UCSD-AML1 (cell line): Measurements from ENCODE around the gene NKX2-3.

Experiments used
- DNase-seq: peaks from one replicate; lab custom pipeline; 2025; ENCODE audit not compliant: unreplicated experiment; lab: John Stamatoyannopoulos, UW

The NKX2-3 gene

GRCh38 chr10:99532687-99533495, at the start of gene NKX2-3:
TSS of gene NKX2-3 (plus strand) at chr10:99532942. CDS start at chr10:99533132, 190 bp downstream.
- DNase-seq = no peak

GRCh38 chr10:99484626-99485581, 47.8 kb upstream of the NKX2-3 start:
- no peak for DNase-seq

DNA sequence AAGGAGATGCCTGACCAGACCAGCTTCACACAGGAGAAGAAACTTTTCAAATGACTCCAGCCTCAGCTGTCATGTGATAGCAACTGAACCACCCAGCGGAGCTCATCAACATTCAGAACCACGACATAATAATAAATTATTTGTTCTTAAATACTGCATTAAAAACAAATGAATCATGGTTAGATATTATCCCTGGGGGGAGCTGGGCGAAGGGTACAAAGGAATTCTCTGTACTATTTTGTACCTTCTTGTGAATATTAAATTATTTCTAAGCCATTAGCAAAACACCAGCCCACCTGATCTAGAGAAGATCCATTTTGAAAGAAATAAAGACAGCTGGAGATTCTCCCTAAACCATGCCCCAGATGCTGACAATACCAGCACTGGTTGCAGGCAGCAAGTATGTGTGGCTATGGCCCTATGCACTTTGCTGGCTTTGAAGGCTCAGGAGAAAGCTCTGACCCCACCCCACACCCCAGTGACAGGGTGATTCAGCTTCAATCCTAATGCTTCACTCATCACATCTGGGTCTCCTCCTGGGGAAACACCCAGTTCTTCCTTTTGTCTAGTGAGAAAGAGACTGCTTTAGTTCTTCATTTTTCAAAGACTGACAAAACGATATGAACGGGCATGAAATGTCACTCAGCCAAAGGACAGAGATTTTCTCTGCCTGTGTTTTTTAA, 45.5 kb upstream of the NKX2-3 start:
- DNase-seq = no peak

DNA sequence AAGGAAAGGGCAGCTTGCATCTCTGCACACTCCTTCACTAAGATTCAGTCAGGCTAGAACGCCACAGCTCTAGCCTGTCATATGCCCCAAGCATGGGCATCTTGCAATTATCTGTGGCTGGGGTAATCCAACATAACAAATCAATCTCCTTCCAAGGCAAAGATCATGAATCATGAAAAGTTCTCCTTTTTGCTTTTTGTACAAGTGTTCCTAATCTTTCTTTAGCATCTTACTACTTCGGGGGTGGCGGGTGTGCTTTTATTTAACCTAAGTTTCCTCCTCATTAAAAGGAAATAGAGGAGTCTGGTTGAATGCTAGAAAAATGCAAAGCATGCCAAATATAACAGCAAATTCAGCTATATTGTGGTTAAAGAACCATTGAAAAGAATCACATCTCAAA, 43.5 kb upstream of the NKX2-3 start:
- no peak for DNase-seq

- no peak for DNase-seq
Observed at GRCh38 chr10:99497343-99498025, 35.3 kb upstream of the NKX2-3 start.

GRCh38 chr10:99506416-99506815, 26.3 kb upstream of the NKX2-3 start:
- no peak for DNase-seq

GRCh38 chr10:99507265-99507664, 25.5 kb upstream of the NKX2-3 start:
- DNase-seq = no peak

DNA sequence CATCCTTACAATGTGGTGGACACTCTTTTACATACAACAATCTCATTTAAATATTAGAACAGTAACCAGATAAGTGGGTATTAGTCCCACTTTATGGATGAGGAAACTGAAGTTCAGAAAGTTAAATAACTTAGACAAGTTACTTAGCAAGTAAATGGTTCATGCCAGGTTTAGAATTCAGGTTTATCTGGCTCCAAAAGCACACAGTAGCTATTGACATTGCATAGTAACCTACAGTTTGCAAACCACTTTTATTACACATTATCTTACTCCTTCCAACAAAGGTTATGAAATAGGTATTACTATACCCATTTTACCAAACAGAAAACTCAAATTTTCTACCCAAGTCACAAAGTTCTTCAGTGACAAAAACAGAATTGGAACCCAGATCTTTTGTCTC, 19.7 kb upstream of the NKX2-3 start:
- no peak for DNase-seq

DNA sequence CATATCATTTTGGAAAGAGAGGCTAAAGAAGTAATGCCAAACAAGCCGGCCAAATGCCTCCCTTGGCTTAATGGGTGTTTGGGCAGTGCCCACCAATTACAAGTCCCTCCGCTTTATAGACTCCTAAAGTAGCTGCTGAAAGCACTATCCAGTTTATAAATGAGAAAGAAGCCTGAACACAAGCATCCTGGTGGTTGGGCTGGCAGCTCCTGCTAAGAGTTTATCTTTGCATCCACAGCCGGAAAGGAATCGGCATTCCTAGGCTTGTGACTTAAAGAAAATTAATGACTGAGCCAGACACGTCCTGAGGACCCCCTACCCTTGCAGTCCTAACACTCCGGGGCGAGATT, 13.1 kb upstream of the NKX2-3 start:
- no peak for DNase-seq

DNA sequence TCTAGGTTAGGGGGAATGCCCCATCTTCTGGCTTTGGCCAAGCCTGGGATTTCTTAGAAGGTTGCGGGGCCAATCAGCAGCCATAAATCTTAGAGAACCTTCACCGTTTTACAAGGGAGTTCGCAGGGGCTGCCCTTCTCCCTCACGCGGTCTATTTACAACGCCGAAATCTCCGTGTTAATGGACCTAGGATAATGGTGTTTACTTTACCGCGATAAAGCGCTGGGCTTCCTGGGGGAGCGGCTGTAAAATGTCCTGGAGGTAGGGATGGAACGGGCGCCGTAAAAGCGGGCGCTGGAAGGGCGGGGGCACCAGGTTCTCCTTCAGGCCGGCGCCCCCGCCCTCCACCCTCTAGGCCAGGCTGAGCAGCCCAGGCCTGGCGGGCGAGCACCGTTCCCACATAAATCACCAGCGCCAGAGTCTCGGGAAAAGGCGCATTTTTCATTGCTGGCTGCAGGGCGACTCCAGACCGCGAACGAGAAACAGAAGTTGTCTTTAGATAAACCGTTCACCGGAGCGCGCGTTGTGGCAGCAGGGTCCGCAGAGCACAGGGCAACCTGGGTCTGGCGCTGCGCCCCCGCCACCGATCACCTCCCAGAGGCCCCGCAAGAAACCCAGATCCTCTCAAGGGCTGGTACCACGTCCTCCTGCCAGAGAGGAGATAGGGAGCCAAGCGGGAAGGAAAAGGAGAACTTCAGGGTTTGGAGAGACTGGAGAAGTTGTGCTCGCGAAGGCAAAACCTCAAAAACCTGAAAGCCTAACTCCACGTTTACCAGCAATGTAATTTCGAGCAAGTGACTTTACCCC, 12.5 kb upstream of the NKX2-3 start:
- DNase-seq = no peak

DNA sequence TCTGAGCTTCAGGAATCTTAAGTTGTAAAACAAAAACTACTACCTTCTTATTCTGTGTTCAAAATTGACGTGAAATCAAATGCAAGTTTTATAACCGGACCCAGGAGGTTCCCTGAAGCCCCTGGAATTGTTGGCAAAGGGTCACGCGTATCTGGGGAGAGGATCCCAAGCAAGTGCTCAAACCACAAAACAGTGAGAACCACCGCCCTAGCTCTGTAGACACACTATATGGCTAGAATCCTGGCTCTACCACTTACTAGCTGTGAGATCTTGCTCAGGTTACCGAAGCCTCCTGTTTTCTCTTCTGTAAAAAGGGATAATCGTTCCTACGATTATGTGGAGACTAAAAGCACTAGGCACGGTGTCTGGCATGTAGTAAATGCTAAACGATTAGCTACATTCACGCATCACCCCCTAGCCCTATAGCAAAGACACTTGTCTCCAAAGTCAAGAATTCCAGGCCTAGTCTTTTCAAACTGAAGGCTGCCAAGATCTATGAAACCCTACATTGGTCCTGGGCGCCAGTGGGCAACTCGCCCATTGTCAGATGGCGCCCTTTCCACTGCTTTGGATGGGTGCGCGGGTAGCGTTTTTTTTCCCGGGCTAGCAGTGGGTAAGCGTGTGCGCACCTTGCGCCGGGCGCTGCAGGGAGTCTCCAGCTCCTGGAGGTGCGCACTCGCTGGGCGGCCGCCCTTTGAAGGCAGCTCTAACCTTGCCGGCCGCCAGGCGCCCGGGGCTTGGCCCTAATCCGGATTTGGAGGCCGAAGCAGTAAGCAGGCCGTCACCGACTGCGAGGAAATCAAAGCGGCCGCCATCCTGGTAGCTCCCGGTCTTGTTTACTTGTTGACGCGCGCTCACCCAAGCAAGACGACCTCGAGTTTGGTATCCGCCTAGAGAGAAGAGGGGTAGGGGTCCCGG, 11.6 kb upstream of the NKX2-3 start:
- no peak for DNase-seq

DNA sequence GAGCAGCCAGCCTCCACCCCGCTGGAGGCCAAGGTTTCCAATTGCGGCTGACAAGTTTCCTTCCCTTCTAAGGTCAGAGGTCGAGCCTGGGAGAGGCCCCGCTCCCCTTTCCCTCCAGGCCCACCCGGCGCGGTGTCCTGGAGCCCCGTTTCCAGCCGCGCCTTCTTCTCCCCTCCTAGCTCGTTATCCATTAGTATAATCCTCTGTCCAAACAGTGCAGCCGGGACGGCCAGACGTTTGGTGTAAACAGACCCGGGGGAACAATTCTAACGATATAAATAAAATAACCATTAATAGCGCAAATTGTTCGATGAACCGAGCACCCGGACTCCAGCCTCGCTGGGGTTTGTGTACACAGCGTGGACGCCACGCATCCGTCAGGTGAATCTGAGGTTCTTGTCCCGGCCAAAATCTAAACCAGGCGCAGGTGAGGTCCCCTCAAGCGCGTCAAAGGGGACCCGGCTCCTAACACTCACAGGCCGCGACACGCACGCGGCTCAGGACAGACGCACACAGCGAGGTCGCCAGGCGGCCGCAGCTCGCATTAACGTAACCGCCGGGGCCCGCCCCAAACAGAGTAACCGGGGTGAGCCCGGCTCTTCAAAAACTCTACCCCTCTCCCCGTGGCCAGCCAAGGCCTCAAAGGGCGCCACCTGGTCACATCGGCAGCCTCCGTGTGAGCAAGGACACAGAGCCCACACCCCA, 10.8 kb upstream of the NKX2-3 start:
- DNase-seq = no peak

GRCh38 chr10:99522470-99523250, 10.1 kb upstream of the NKX2-3 start:
- DNase-seq = no peak

DNA sequence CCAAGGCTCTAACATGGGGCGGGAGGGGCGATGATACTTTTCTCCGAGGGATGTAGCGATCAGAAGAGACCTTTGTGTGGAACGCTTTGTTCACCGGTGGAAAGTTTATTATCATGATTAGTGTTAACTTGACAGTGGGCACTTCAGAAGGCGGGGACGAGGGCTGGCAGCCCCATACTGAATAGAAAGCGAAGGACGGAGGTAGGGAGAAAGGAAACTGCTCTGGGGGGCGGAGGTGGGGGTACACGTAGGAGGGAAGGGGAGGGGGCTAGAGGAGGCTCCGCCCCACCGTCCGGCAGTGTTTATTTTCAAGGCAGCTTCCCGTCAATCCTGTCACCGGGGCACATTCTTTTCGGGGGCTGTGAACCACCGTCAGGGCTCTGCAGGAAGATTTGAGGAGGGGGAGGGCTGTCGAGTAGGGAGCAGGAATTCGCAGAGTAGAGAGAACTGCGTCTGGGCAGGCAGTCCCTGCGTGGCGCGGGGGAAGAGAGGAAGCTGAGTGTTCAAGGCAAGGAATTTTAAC, 9.4 kb upstream of the NKX2-3 start:
- no peak for DNase-seq

GRCh38 chr10:99524050-99524666, 8.6 kb upstream of the NKX2-3 start:
- DNase-seq = no peak

DNA sequence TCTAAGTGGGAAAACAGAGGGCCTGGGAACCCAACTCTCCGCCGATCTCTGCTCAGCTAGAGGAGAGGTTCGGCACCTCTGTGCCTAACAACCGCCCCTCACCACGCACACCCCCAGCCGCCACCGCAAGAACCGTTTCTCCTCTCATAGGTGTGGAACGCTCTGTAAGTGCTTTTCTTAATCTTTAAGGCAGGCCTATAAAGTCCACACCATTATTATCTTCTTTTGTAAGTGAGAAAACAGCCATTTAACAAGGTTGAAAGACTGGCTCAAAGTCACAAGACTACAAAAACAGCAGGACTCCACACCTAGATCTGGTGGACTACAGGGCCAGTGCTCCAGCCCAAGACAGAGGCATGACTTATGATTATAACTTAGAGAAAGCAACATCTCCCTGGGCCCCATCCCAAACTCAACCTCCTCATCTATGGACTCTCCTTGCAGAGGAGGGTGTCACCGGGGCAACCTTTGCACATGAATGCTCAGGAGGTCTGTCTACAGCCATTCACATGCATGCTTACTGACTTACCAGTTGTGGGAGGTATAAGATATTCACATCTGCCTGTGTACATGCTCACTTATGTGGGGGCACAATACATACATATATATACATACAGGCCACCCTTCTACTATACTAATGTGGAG, 7.9 kb upstream of the NKX2-3 start:
- no peak for DNase-seq

DNA sequence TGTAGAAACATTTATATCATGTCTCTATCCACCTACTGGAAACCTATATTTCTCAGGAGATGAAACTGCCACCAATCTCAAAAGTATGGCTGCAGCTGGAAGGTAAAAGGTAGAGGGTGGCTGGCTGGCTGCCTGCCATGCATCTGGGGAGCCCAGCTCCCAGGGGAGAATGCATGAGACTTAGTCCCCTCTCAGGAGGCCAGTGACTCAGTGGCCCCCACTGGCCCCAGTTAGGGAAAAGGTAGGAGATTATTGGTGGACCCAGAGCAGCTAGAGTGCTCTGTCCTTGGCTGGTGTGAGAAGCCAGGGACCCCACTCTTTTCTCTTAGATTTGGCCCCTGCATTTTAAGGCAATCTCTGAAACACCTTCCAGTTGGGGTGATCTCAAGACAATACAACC, 6.8 kb upstream of the NKX2-3 start:
- no peak for DNase-seq
